CD8-positive, alpha-beta memory T cell (primary cell): ENCODE results near the gene BCL11A. TPM values are rescaled to one million over a fixed set of nuclear protein-coding genes. Genes with fewer than 3 reads are reported as not detected.
A peak's percentile ranks its signal among the peaks of the same experiment; 100 is the strongest.

ENCODE experiments used
- CTCF ChIA-PET: fragments of 350-600 bp; sonication (Branson Sonifier 250); formaldehyde crosslinking; loops from one replicate; lab custom pipeline; 2021; ENCODE audit warnings: antibody characterized with exemption; lab: Charles Lee
- POLR2A ChIA-PET: fragments of 350-600 bp; sonication (Branson Sonifier 250); formaldehyde crosslinking; loops from one replicate; lab custom pipeline; 2021; ENCODE audit warnings: antibody characterized with exemption; lab: Charles Lee
- DNase-seq, 5 donors: peaks; one replicate each; pipeline versions ENCODE4 v3.0.0 to v3.0.0-alpha.2; 2020 to 2022; ENCODE audit warnings: mixed read lengths in 1 of 5
- H3K27ac ChIP-seq: one replicate; pipeline ENCODE4 v1.7.0; 2013; ENCODE audit warnings: low read depth, mild to moderate bottlenecking, low read length, moderate library complexity
- H3K27me3 ChIP-seq: 2 replicates; pipeline ENCODE4 v1.7.0; 2013; ENCODE audit warnings: low read length, mild to moderate bottlenecking; ENCODE audit not compliant: insufficient read depth, poor library complexity, severe bottlenecking
- H3K36me3 ChIP-seq: 2 replicates; pipeline ENCODE4 v1.7.0; 2013; ENCODE audit warnings: mild to moderate bottlenecking, low read length, moderate library complexity; ENCODE audit not compliant: insufficient read depth
- H3K4me1 ChIP-seq: 2 replicates; pipeline ENCODE4 v1.7.0; 2013; ENCODE audit warnings: mild to moderate bottlenecking, low read length, moderate library complexity; ENCODE audit not compliant: insufficient read depth
- H3K4me3 ChIP-seq: 2 replicates; pipeline ENCODE4 v1.7.0; 2013; ENCODE audit warnings: mild to moderate bottlenecking, low read length
- H3K9me3 ChIP-seq: 2 replicates; pipeline ENCODE4 v1.7.0; 2013; ENCODE audit warnings: mild to moderate bottlenecking, low read length
- H3K27ac Mint-ChIP-seq, 8 donors: one replicate each; pipeline ENCODE4 v1.8.0; 2020 to 2021; ENCODE audit warnings: mixed read lengths in 8 of 8, mild to moderate bottlenecking in 6 of 8, inconsistent platforms in 3 of 8, moderate library complexity in 3 of 8
- H3K27me3 Mint-ChIP-seq, 2 donors: one replicate each; pipeline ENCODE4 v1.8.0; 2020 to 2021; ENCODE audit warnings: mixed read lengths in 2 of 2, mild to moderate bottlenecking in 1 of 2, moderate library complexity in 1 of 2
- H3K36me3 Mint-ChIP-seq, 3 donors: one replicate each; pipeline ENCODE4 v1.8.0; 2020 to 2021; ENCODE audit warnings: mixed read lengths in 3 of 3, inconsistent platforms in 1 of 3, mild to moderate bottlenecking in 1 of 3
- H3K4me1 Mint-ChIP-seq, 3 donors: one replicate each; pipeline ENCODE4 v1.8.0; 2020 to 2021; ENCODE audit warnings: mixed read lengths in 3 of 3, inconsistent platforms in 1 of 3, mild to moderate bottlenecking in 1 of 3
- H3K4me3 Mint-ChIP-seq, 7 donors: one replicate each; pipeline ENCODE4 v1.8.0; 2020 to 2021; ENCODE audit warnings: mixed read lengths in 7 of 7, mild to moderate bottlenecking in 6 of 7, moderate library complexity in 4 of 7, inconsistent platforms in 2 of 7
- H3K9me3 Mint-ChIP-seq, 5 donors: one replicate each; pipeline ENCODE4 v1.8.0; 2020 to 2022; ENCODE audit warnings: mixed read lengths in 5 of 5, mild to moderate bottlenecking in 3 of 5, moderate library complexity in 2 of 5, inconsistent platforms in 1 of 5
- polyA plus RNA-seq: library from polyadenylated mRNA; unstranded; fragments of 300-500 nt; fragmentation: Illumina TruSeq; gene quantifications from one replicate; pipeline ENCODE4 v1.2.3, GENCODE V29; 2021
- total RNA-seq, 2 experiments: library from RNA; stranded (reverse); gene quantifications; one replicate each; pipeline ENCODE4 v1.2.3, GENCODE V29; 2021

The BCL11A gene
- total and polyA plus RNA-seq, 3 experiments from 2014 or later: 0.07 to 0.15 TPM; not detected in 1

- Histone ChIP-seq H3K36me3 (no peaks in the 10 kb centered on the region), H3K9me3 (no peaks in the 10 kb centered on the region), H3K4me1 (no peaks in the 10 kb centered on the region), H3K4me3 (no peak overlapping the region), H3K27ac (no peak overlapping the region), H3K27me3 (no peaks in the 10 kb centered on the region)
- no peak for DNase-seq
- ChIA-PET CTCF (no interaction called here), POLR2A (no interaction called here)
- Mint-ChIP-seq H3K27me3 (peaks cover 9 to 30% of the 10 kb centered on the region in 2 donors), H3K27ac (no peak overlapping the region), H3K4me3 (no peak overlapping the region), H3K4me1 (no peaks in the 10 kb centered on the region), H3K9me3 (peaks cover 0 to 2% (median 0%) of the 10 kb centered on the region in 5 donors), H3K36me3 (no peaks in the 10 kb centered on the region)
Observed at GRCh38 chr2:60486551-60486950, 66.9 kb downstream of the BCL11A start.

- no peak overlapping the region for H3K4me3 ChIP-seq
- Mint-ChIP-seq H3K27me3 (peaks cover 9 to 34% of the 10 kb centered on the region in 2 donors), H3K4me3 (no peak overlapping the region), H3K36me3 (no peaks in the 10 kb centered on the region), H3K27ac (no peak overlapping the region), H3K9me3 (peaks cover 0 to 2% (median 0%) of the 10 kb centered on the region in 5 donors), H3K4me1 (no peaks in the 10 kb centered on the region)
- H3K4me1 ChIP-seq: no peaks in the 10 kb centered on the region
- CTCF ChIA-PET: no interaction called here
- H3K9me3 ChIP-seq: no peaks in the 10 kb centered on the region
- no peak overlapping the region for H3K27ac ChIP-seq
- H3K27me3 ChIP-seq: no peaks in the 10 kb centered on the region
- DNase-seq: no peak
- POLR2A ChIA-PET: no interaction called here
- no peaks in the 10 kb centered on the region for H3K36me3 ChIP-seq
Observed at GRCh38 chr2:60486067-60486466, 67.4 kb downstream of the BCL11A start.

GRCh38 chr2:60485550-60485949 is 67.9 kb downstream of the BCL11A start:
- H3K27me3 ChIP-seq: no peaks in the 10 kb centered on the region
- Mint-ChIP-seq H3K4me1 (no peaks in the 10 kb centered on the region), H3K4me3 (no peak overlapping the region), H3K27ac (no peak overlapping the region), H3K9me3 (peaks cover 0 to 2% (median 0%) of the 10 kb centered on the region in 5 donors), H3K27me3 (peaks cover 9 to 34% of the 10 kb centered on the region in 2 donors), H3K36me3 (no peaks in the 10 kb centered on the region)
- H3K9me3 ChIP-seq: no peaks in the 10 kb centered on the region
- H3K36me3 ChIP-seq: no peaks in the 10 kb centered on the region
- ChIA-PET CTCF (no interaction called here), POLR2A (no interaction called here)
- no peak overlapping the region for H3K27ac ChIP-seq
- no peak for DNase-seq
- no peak overlapping the region for H3K4me3 ChIP-seq
- no peaks in the 10 kb centered on the region for H3K4me1 ChIP-seq

DNA sequence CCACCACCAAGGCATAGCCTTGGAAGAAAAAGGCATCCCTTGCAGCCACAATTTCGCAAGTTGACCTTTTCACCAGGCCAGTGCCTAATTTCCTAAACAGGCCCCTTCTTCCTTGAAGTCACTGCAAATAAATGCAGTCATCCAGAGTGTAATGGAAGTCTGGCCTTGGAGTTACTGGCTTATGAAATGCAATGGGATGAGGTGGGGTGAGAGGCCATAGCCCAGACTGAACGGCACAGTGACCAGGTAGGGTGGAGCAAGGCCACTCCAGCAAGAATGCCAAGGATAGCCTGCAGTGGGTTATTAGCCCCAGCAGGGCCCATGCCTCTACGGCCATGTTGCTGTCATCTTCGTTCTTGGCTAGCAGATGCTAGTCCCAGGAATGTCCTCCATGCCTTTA is 68.4 kb downstream of the BCL11A start:
- no peaks in the 10 kb centered on the region for H3K4me1 ChIP-seq

DNA sequence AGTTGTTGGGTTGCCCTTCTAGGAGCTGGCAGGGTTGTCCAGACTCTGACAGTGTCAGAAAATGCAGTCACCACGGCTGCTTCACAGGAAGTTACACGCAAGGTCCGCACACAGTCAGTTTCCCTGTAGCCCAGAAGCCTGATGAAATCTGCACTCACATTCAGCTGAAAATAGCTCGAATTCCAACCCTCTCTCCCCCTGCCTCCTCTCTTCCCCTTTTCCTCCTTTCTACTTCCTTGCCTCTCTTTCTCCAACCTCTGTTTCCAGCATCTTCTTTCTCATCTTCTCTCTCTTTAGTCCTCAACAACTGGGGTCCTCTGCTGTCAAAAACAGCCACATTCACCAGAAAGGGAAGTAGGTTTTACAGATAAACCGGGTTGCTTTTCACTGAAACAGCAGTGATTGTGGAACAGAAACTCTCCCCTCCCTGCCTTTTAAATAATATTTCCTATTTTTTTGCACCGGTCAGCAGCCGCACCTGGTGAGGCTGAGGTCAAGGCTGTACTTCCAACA is 69.3 kb downstream of the BCL11A start:
- Mint-ChIP-seq H3K4me3 (no peak overlapping the region), H3K4me1 (no peaks in the 10 kb centered on the region), H3K36me3 (no peaks in the 10 kb centered on the region), H3K27ac (peak overlapping the region in 1 of 8 donors; percentile 43), H3K9me3 (no peaks in the 10 kb centered on the region), H3K27me3 (peaks cover 7 to 35% of the 10 kb centered on the region in 2 donors)
- H3K4me1 ChIP-seq: no peaks in the 10 kb centered on the region
- no peak for DNase-seq
- no peaks in the 10 kb centered on the region for H3K36me3 ChIP-seq
- H3K27ac ChIP-seq: no peak overlapping the region
- ChIA-PET CTCF (no interaction called here), POLR2A (no interaction called here)
- H3K27me3 ChIP-seq: no peaks in the 10 kb centered on the region
- no peak overlapping the region for H3K4me3 ChIP-seq
- H3K9me3 ChIP-seq: no peaks in the 10 kb centered on the region

More for the DNA sequence above, 68.4 kb downstream of the BCL11A start:
- no peak overlapping the region for H3K27ac Mint-ChIP-seq
- H3K4me3 Mint-ChIP-seq: no peak overlapping the region
- Histone ChIP-seq H3K36me3 (no peaks in the 10 kb centered on the region), H3K27ac (no peak overlapping the region), H3K9me3 (no peaks in the 10 kb centered on the region), H3K27me3 (no peaks in the 10 kb centered on the region), H3K4me3 (no peak overlapping the region)
- ChIA-PET POLR2A (no interaction called here), CTCF (no interaction called here)
- no peak for DNase-seq
- no peaks in the 10 kb centered on the region for H3K36me3 Mint-ChIP-seq
- H3K9me3 Mint-ChIP-seq: peaks cover 0 to 2% (median 0%) of the 10 kb centered on the region in 5 donors
- H3K27me3 Mint-ChIP-seq: peaks cover 9 to 34% of the 10 kb centered on the region in 2 donors
- H3K4me1 Mint-ChIP-seq: no peaks in the 10 kb centered on the region

GRCh38 chr2:60483401-60483800 is 70.1 kb downstream of the BCL11A start:
- ChIA-PET CTCF (no interaction called here), POLR2A (no interaction called here)
- no peak overlapping the region for H3K27ac ChIP-seq
- Mint-ChIP-seq H3K4me3 (no peak overlapping the region), H3K9me3 (no peaks in the 10 kb centered on the region), H3K27me3 (peaks cover 7 to 38% of the 10 kb centered on the region in 2 donors), H3K36me3 (no peaks in the 10 kb centered on the region), H3K27ac (no peak overlapping the region), H3K4me1 (no peaks in the 10 kb centered on the region)
- no peaks in the 10 kb centered on the region for H3K27me3 ChIP-seq
- H3K36me3 ChIP-seq: no peaks in the 10 kb centered on the region
- H3K9me3 ChIP-seq: no peaks in the 10 kb centered on the region
- no peaks in the 10 kb centered on the region for H3K4me1 ChIP-seq
- no peak overlapping the region for H3K4me3 ChIP-seq
- DNase-seq: no peak

- H3K27ac Mint-ChIP-seq: no peak overlapping the region
- ChIA-PET CTCF (no interaction called here), POLR2A (no interaction called here)
- Histone ChIP-seq H3K4me1 (no peaks in the 10 kb centered on the region), H3K4me3 (no peak overlapping the region), H3K9me3 (no peaks in the 10 kb centered on the region), H3K36me3 (no peaks in the 10 kb centered on the region), H3K27me3 (no peaks in the 10 kb centered on the region), H3K27ac (no peak overlapping the region)
- no peak overlapping the region for H3K4me3 Mint-ChIP-seq
- no peak for DNase-seq
- H3K4me1 Mint-ChIP-seq: no peaks in the 10 kb centered on the region
- no peaks in the 10 kb centered on the region for H3K36me3 Mint-ChIP-seq
- H3K27me3 Mint-ChIP-seq: peaks cover 7 to 38% of the 10 kb centered on the region in 2 donors
- H3K9me3 Mint-ChIP-seq: no peaks in the 10 kb centered on the region
Observed at GRCh38 chr2:60482222-60482621, 71.2 kb downstream of the BCL11A start.

DNA sequence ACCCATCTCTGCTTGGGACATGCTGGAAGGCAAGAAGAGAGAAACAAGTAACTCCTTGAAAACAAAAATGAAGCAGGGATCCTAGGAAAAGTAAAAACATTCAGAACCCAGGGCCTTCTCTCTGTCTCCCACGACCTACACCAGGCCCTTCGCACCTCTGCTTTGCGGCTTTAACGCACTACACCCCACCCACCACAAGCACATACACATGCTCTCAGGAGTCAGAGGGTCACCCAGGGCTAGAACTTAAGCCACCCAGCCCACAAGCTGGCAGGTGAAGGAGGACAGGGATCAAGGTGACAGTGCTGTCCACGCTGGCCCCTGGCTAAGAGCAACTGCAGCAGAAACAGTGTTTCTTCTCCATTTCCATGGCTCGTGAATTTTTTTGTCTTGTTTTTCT is 72.2 kb downstream of the BCL11A start:
- no peak overlapping the region for H3K27ac Mint-ChIP-seq
- H3K9me3 Mint-ChIP-seq: no peaks in the 10 kb centered on the region
- H3K27ac ChIP-seq: no peak overlapping the region
- ChIA-PET POLR2A (no interaction called here), CTCF (no interaction called here)
- H3K4me3 Mint-ChIP-seq: peak overlapping the region in 1 of 7 donors; percentile 57
- no peak overlapping the region for H3K4me3 ChIP-seq
- no peaks in the 10 kb centered on the region for H3K36me3 Mint-ChIP-seq
- no peaks in the 10 kb centered on the region for H3K4me1 Mint-ChIP-seq
- no peaks in the 10 kb centered on the region for H3K36me3 ChIP-seq
- H3K27me3 Mint-ChIP-seq: peaks cover 9 to 42% of the 10 kb centered on the region in 2 donors
- H3K4me1 ChIP-seq: no peaks in the 10 kb centered on the region
- no peaks in the 10 kb centered on the region for H3K9me3 ChIP-seq
- no peak for DNase-seq
- no peaks in the 10 kb centered on the region for H3K27me3 ChIP-seq
